SW480 (cell line): Measurements from ENCODE around the gene RAB11FIP4.
A peak's percentile ranks its signal among the peaks of the same experiment; 100 is the strongest.

Experiments
- DNase-seq: peaks from one replicate; pipeline ENCODE4 v3.0.0-alpha.2; 2016; ENCODE audit warnings: low spot score

RAB11FIP4 gene

GRCh38 chr17:31566992-31567373, 175.5 kb downstream of the RAB11FIP4 start:
- DNase-seq: no peak

DNA sequence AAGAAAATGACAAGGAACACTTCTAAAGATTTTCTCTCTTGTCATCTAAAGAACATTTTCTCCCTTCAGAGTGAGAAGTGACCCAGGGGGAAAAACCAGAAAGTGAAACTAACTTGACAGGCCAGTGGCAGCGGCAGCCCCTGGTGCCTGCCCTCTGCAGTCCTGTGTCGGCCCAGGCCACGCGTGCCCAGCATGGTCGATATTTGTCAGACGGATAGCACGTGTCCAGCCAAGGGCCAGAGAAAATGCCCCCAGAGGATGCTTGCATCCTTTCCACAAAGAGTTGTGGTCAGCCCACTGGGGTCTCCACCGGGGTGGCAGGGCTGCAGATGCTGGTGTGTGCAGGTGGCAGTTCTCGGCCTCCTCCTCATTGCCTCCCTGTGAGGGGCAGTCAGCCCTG, 176.6 kb downstream of the RAB11FIP4 start:
- DNase-seq: no peak

DNA sequence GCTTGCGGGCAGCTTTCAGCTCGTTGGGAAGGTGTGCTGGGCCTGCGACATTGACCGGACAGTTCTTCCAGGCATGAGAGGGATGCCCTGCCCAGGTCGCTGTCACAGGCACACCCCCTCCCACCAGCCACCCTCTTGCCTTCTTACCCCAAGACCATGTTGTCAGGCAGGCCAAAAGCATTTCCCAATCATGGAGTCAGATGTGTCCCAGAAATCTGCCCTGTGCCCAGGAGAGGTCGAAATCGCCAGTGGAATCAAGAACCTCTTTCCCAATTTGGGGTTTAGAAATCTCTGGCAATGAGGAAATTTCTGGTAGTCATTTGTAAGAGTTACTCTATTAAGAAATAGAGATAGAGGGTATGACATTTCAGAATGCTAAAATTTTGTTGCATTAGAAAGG, 177.1 kb downstream of the RAB11FIP4 start:
- DNase-seq: no peak

- DNase-seq: no peak
These were observed 178.8 kb downstream of the RAB11FIP4 start for GRCh38 chr17:31570231-31570630.

- DNase-seq: no peak
These were observed 179.7 kb downstream of the RAB11FIP4 start for GRCh38 chr17:31570951-31571892.

- DNase-seq: no peak
These were observed 180.9 kb downstream of the RAB11FIP4 start for GRCh38 chr17:31572341-31572740.

DNA sequence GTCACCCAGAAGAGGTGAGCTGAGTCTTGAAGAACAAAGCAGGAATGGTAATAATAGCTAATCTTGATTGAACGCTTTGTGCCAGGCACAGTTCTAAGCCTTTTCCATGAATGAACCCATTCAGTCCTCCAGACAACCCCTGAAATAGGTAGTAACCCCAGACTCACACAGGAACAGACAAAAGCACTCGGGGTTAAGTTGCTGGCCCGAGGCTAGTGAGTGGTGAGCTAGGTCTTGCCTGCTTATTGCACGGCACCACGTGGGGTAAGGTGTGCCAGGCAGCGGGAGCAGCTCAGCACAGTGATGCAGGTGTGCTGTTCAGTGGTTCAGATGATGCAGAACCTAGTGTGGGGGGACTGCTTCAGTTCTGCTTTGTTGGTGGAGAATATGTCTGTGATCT, 181.6 kb downstream of the RAB11FIP4 start:
- DNase-seq: no peak

DNA sequence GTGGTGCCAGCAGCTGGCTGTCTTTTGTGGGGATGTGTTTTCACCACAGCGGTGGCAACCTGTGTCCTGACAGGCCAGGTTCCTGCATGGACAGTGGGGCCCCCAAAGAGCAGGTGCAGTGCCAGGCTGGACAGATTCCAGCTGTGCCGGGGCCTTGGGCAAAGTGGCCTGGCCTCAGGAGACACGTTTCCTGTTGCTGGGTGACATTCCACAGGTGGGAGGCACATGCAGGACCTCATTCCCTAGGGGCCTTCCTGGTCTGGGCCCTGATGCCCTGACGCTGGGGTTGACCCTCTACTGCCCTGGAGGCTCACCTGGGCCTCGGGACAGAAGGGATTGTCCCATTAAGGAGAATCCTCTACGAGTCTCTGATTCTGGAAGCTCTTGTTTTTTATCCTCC, 182.4 kb downstream of the RAB11FIP4 start:
- DNase-seq: no peak

- no peak for DNase-seq
These were observed 183.0 kb downstream of the RAB11FIP4 start for GRCh38 chr17:31574458-31574857.

DNA sequence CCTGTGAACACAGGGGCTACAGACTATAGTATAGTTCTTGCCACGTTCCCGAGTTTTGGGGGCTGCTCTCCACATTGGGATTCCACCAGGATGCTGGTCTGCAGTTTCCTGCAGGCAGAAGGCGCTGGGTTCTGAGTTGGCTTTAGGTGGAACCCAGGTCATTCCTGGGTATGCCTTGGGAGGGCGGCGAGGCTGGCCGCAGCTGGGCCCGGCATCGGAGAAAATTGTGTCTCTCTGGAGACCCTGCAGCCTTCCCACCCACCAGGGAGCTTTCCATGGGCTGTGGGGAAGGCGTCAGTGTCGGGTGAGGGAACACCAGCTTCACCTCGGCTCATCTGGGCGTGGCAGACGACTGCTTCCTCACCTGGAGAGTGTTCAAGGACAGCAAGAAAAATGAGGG, 183.6 kb downstream of the RAB11FIP4 start:
- no peak for DNase-seq

DNA sequence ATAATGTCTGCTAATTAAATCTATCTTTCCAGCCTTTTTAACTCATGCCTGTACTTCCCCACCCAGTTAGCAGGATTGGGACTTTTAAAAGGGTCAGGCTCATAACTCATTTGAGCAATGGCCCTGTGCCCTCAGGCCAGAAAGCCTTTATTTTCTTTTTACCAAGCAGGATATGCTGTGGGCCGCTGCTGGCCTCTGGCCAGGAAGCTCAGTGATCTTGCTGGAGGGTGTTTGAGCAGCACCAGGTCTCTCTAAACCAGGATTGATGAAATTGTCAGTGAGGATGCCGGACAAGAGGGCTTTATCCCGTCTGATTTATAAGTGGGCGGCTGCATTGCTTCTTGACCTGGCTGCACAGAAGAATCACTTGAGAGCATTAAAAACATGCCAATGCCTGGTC, 187.8 kb downstream of the RAB11FIP4 start:
- no peak for DNase-seq

DNA sequence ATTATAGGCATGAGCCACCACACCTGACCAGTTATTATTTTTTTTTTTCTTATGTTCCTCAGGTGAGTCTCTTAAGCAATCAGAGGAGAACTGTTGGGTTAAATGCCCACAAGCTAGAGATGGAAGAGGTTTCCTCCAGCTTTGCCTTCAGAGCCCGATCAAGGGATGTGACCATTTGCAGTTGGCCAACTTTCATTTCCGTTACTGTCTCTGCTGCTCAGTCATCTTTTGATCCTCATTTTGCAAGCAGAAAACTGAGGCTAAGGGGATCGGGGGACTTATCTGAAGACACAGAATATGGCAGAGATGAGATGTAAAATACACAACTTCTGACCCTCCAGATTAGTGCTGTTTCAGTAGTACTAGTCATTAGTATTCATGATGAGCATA, 188.8 kb downstream of the RAB11FIP4 start:
- DNase-seq: no peak

- DNase-seq: peak; percentile 76
These were observed 189.4 kb downstream of the RAB11FIP4 start for GRCh38 chr17:31580706-31581490.

DNA sequence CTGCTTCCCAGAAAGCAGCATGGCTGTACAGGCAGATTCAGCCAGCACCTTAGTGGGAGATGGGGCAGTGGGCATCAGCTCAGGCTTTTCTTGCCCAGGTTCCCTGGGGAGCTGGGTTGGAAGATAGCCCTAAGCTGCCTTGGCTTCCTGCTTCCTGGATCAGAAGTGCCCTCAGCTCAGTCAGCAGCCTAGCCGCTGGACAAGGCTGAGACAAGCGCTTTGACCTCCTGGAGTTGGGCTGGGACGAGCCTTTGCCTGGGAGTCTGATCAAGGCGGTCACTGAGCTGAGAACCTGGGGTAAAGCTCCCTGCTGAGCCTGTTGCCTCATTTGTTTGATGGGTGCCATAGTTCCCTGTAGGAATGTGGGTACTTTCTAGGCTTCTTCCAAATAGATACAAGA, 190.0 kb downstream of the RAB11FIP4 start:
- no peak for DNase-seq

DNA sequence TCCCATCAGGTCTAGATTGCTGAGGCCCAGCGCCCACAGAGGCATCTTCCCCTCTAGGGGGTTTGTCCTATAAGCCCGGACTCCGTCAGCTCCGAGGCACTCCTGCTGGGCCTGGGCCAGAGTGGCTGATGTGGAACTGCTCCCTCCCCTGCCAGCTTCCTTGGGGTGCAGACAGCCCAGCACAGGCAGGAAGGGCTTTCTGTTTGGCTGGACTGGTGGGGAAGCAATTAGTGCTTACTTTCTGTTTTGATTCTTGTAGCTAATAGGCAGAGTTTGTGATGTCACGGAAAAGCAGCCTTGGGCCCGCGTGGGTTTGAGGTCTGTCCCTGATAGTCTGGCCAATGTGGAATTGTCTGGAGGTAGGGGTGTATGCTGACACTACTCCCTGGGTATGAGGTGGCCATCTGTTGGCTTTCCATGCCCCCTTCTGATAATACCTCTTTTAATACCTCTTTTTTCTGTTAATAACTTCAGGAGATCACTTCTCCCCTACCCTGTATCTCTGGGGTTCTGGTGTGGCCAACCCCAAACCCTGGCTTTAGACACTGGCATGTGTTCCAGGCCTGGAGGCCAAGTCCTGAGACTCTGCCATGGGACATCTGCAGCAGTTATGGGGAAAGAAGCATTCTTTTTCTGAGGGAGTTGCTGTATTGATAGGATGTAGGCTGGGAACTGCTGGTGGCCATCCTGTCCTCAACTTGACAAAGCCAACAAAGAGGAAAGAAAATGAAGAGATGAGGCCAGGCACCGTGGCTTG, 190.9 kb downstream of the RAB11FIP4 start:
- no peak for DNase-seq

DNA sequence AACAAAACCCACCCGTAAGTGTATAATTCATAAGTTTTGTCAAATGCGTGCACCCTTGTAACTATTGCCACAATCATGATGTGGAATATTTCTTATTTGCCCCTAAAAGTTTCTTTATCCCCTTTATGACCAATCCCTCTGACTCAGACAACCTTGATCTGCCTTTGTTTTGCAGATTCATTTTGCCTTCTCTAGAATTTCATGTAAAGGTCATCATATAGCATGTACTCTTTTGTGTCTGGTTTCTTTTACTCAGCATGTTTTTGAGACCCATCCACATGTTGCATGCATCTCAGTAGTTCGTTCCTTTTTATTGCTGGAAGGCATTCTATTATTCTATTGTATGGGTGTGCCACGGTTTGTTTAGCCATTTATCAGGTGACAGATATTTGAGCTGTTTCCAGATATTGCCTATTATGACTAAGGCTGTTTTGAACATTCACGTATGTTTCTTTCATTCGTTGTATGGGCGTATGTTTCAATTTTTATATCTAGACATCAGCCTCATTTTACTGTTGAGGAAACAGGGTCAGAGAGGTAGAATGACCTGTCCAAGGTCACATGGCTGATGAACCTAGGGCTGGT, 192.4 kb downstream of the RAB11FIP4 start:
- no peak for DNase-seq

DNA sequence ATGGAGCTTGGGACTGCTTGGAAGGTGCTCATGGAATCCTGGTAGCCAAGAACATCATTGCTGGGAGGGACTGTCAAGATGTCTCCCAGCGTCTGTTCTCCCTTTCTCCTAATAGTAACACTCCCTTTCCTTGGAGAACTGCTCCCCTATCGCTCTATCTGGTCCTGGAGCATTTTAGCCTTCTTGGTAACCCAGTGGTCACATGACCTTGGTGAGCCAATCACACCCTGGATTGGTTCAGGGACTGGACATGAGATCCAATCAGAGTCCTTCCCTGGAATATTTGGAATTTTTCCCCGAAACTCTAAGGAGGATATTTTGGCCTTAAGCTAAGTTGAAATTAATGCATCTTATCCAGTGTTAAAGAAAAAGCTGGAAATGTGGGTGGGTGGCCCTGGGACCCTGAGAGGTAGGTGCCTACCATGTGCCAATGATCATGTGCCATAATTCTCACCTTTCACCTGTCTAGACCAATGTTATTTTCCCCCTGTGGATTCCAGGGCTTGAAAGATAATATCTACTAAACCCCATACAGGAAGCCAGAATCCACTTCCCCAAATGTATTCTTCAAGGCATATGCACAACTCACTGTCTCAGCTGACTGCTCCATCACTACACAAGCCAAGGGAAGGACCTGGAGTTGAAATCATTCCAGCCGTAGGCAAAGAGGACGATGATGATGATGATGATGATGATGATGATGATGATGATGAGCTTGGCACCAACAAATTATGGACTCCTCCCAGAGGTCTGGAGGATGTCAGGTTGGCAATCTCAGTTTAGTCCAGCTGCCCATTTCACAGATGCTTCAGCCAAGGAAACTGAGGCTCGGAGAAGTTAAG, 193.2 kb downstream of the RAB11FIP4 start:
- no peak for DNase-seq

DNA sequence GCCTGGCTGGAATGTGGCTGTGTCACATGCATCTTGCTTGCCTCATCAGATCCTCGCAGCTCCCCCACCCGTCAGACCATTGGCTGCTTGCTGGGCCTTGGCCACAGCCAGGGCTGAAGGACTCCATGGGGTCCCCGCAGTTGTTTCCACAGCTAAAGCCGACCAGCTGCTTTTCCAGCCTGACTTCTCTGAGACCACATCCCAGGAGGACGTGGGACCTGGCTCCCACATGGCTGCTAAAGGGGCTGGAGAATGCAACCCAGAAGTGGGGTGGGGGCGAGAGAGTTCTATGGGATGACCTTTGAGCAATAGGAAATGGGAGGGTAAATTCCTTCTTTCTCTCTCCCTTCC, 193.8 kb downstream of the RAB11FIP4 start:
- no peak for DNase-seq

DNA sequence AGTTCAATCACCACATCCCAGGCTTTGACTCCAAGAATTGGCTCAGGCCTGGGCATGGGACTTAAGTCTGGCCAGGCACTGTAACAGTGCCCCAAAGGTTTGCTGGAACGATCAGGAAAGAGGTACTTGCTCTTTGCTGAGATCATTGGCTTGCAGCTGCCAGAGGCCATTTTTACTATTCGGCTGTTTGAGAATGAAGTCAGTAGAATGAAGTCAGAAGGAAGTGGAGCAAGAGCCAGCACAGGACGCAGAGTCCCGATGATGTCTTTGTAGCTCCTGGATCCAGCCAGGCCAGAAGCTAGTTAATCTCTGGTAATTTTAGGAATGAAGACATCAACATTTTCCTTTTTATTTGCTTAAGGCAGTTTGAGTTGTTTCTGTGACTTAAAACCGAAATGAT, 195.5 kb downstream of the RAB11FIP4 start:
- no peak for DNase-seq

DNA sequence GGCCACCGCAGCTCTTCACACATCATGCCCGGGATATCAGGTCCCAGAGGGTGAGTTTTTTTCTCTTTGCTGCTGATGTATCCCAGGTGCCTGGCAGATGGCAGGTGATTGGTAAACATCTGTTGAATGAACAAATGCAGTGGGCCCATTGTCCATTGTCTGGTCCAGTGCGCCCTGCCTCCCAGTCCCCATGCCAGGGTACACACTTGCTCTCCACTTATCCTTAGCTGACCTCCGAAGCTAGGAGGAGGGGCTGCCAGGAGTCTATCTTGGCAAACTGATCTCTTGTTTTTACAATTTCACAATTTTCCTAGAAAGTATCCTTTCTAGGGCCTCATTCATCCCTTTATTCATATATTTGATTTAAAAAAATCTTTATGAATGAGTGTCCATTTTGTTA, 196.0 kb downstream of the RAB11FIP4 start:
- no peak for DNase-seq
